Measurements from ENCODE around the gene THSD7B.

Gene THSD7B

DNA sequence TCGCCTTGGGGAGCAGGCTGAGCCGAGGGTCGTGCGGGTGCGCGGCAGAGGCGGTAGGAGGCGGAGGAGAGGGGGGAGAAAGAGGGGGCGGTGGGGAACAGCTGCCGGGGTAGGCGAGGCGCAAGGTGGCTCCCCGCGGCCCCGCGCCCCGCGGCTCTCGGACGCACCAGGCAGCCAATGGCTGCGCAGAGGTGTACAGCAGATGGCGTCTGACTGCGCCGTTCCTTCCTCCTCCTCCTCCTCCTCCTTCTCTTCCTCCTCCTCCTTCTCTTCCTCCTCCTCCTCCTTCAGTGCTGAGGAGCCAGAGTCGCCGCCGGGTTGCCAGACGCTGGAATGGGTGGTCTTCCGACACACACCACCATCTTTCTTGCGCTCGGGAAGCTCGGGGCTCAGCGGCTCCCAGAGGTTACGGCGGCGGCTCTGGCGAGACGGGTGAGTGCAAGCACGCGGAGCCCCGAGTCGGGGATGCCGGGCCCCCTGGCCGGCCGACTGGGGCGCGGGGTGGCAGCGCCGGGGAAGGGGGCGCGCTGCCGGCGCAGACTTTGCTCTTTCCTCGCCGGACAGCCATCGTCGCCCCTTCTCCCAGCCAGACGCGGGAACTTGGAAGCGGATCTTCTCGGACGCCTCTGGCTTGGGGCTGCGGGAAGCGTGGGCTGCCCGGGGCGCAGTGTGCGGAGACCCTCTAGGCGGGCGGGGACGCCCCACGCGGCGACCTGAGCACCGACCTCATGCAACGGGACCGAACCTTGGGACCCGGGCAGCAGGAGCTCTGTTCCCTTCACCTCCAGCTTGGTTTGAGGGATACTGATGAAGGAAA lies at the start of gene THSD7B:
Gene THSD7B, plus strand, starts transcription at position 290 of the 817 bp plus-strand sequence. CDS start 116,634 bp downstream, outside the sequence.
- Histone ChIP-seq H2AFZ (peak within 1 kb of the TSS; percentile 23), H3K4me3 (ENCODE audit: low read depth, low read length) (peak within 1 kb of the TSS; percentile 47), H3K4me2 (ENCODE audit: low read length) (peak within 1 kb of the TSS; percentile 92), H3K9ac (no peak within 1 kb of the TSS), H3K79me2 (no peaks in the 10 kb centered on the region), H3K27me3 (ENCODE audit: control insufficient read depth, insufficient read depth, low read length) (no peaks in the 10 kb centered on the region), H3K27ac (no peak within 1 kb of the TSS), H3K9me3 (ENCODE audit: control insufficient read depth, low read length) (no peaks in the 10 kb centered on the region), H3K4me1 (no peaks in the 10 kb centered on the region), H3K36me3 (ENCODE audit: control insufficient read depth, insufficient read depth, low read length) (no peaks in the 10 kb centered on the region)
- TF ChIP-seq, protein P1, sequence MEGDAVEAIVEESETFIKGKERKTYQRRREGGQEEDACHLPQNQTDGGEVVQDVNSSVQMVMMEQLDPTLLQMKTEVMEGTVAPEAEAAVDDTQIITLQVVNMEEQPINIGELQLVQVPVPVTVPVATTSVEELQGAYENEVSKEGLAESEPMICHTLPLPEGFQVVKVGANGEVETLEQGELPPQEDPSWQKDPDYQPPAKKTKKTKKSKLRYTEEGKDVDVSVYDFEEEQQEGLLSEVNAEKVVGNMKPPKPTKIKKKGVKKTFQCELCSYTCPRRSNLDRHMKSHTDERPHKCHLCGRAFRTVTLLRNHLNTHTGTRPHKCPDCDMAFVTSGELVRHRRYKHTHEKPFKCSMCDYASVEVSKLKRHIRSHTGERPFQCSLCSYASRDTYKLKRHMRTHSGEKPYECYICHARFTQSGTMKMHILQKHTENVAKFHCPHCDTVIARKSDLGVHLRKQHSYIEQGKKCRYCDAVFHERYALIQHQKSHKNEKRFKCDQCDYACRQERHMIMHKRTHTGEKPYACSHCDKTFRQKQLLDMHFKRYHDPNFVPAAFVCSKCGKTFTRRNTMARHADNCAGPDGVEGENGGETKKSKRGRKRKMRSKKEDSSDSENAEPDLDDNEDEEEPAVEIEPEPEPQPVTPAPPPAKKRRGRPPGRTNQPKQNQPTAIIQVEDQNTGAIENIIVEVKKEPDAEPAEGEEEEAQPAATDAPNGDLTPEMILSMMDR (IDR thresholded peaks at IDR 0.05) = no peak

DNA sequence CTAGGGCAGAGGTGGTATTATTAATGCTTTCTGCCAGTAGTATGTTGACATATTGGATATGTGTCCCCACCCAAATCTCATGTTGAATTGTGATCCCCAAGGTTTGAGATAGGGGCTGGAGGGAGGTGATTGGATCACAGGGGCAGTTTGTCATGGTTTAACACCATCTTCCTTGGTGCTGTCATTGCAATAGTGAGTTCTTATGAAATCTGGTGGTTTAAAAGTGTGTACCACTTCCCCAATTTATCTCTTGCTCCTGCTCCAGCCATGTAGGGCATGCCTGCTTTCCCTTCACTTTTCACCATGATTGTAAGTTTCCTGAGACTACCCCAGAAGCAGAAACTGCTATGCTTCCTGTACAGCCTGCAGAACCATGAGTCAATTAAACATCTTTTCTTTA lies 47.1 kb upstream of the THSD7B start:
- H3K9me3 ChIP-seq (ENCODE audit: control insufficient read depth, low read length) = no peaks in the 10 kb centered on the region
- no peak overlapping the region for H3K27ac ChIP-seq
- no peaks in the 10 kb centered on the region for H3K36me3 ChIP-seq (ENCODE audit: control insufficient read depth, insufficient read depth, low read length)
- H2AFZ ChIP-seq = no peak overlapping the region
- H3K9ac ChIP-seq = no peak overlapping the region
- H3K27me3 ChIP-seq (ENCODE audit: control insufficient read depth, insufficient read depth, low read length) = no peaks in the 10 kb centered on the region
- H3K4me3 ChIP-seq (ENCODE audit: low read depth, low read length) = no peak overlapping the region
- no peaks in the 10 kb centered on the region for H3K4me1 ChIP-seq
- H3K79me2 ChIP-seq = no peaks in the 10 kb centered on the region
- H3K4me2 ChIP-seq (ENCODE audit: low read length) = no peak overlapping the region
- TF ChIP-seq, protein P1 (IDR thresholded peaks at IDR 0.05) = no peak

GRCh38 chr2:136727973-136728699 lies 37.2 kb upstream of the THSD7B start:
- TF ChIP-seq, protein P1 (IDR thresholded peaks at IDR 0.05) = no peak
- H3K9ac ChIP-seq = no peak overlapping the region
- H3K27ac ChIP-seq = no peak overlapping the region
- H3K36me3 ChIP-seq (ENCODE audit: control insufficient read depth, insufficient read depth, low read length) = no peaks in the 10 kb centered on the region
- no peaks in the 10 kb centered on the region for H3K27me3 ChIP-seq (ENCODE audit: control insufficient read depth, insufficient read depth, low read length)
- no peak overlapping the region for H3K4me2 ChIP-seq (ENCODE audit: low read length)
- no peak overlapping the region for H2AFZ ChIP-seq
- no peaks in the 10 kb centered on the region for H3K4me1 ChIP-seq
- no peaks in the 10 kb centered on the region for H3K79me2 ChIP-seq
- H3K9me3 ChIP-seq (ENCODE audit: control insufficient read depth, low read length) = no peaks in the 10 kb centered on the region
- no peak overlapping the region for H3K4me3 ChIP-seq (ENCODE audit: low read depth, low read length)

GRCh38 chr2:136736236-136736635 lies 29.1 kb upstream of the THSD7B start:
- Histone ChIP-seq H3K9me3 (ENCODE audit: control insufficient read depth, low read length) (no peaks in the 10 kb centered on the region), H3K4me3 (ENCODE audit: low read depth, low read length) (no peak overlapping the region), H2AFZ (no peak overlapping the region), H3K4me1 (no peaks in the 10 kb centered on the region), H3K4me2 (ENCODE audit: low read length) (no peak overlapping the region), H3K27me3 (ENCODE audit: control insufficient read depth, insufficient read depth, low read length) (no peaks in the 10 kb centered on the region), H3K27ac (no peak overlapping the region), H3K9ac (no peak overlapping the region), H3K79me2 (no peaks in the 10 kb centered on the region), H3K36me3 (ENCODE audit: control insufficient read depth, insufficient read depth, low read length) (no peaks in the 10 kb centered on the region)
- TF ChIP-seq, protein P1 (IDR thresholded peaks at IDR 0.05) = no peak
